HG02943 (cell line): Measurements from ENCODE around the gene SLC2A9.

Experiments used
- ATAC-seq: cut with Tn5 transposase; IDR thresholded peaks from one replicate; pipeline ENCODE4 v1.9.1; 2021; ENCODE audit warnings: mild to moderate bottlenecking, low read depth, moderate library complexity; ENCODE audit not compliant: unreplicated experiment

Gene SLC2A9

GRCh38 chr4:10022346-10023049 is 1.2 kb upstream of the SLC2A9 start:
- ATAC-seq: no peak

- ATAC-seq: no peak
These were observed 341 bp upstream of the SLC2A9 start for GRCh38 chr4:10021653-10022023.

- ATAC-seq: no peak
These were observed 1.2 kb downstream of the SLC2A9 start for GRCh38 chr4:10020106-10020505.

GRCh38 chr4:10019521-10020051 is 1.7 kb downstream of the SLC2A9 start:
- peak; percentile 4 for ATAC-seq

- peak; percentile 99 for ATAC-seq
These were observed 2.4 kb downstream of the SLC2A9 start for GRCh38 chr4:10018818-10019461.

- no peak for ATAC-seq
These were observed 4.0 kb downstream of the SLC2A9 start for GRCh38 chr4:10017037-10017893.

- no peak for ATAC-seq
These were observed 5.1 kb downstream of the SLC2A9 start for GRCh38 chr4:10016169-10016568.

- no peak for ATAC-seq
These were observed 6.0 kb downstream of the SLC2A9 start for GRCh38 chr4:10015140-10015753.

- ATAC-seq: peak; percentile 51
These were observed 7.6 kb downstream of the SLC2A9 start for GRCh38 chr4:10013722-10014121.

GRCh38 chr4:10011885-10012284 is 9.4 kb downstream of the SLC2A9 start:
- no peak for ATAC-seq

- no peak for ATAC-seq
These were observed 10.0 kb downstream of the SLC2A9 start for GRCh38 chr4:10011277-10011676.

- no peak for ATAC-seq
These were observed 11.3 kb downstream of the SLC2A9 start for GRCh38 chr4:10009861-10010500.

GRCh38 chr4:10008609-10009005 is 12.7 kb downstream of the SLC2A9 start:
- ATAC-seq: no peak

GRCh38 chr4:10007793-10008608 is 13.3 kb downstream of the SLC2A9 start:
- ATAC-seq: no peak

- no peak for ATAC-seq
These were observed 13.9 kb downstream of the SLC2A9 start for GRCh38 chr4:10007436-10007740.

GRCh38 chr4:10006601-10007435 is 14.5 kb downstream of the SLC2A9 start:
- no peak for ATAC-seq

- ATAC-seq: no peak
These were observed 15.1 kb downstream of the SLC2A9 start for GRCh38 chr4:10006231-10006600.

GRCh38 chr4:10005632-10006031 is 15.7 kb downstream of the SLC2A9 start:
- ATAC-seq: no peak

- no peak for ATAC-seq
These were observed 17.6 kb downstream of the SLC2A9 start for GRCh38 chr4:10003666-10004065.
